Fibroblast of upper back skin (primary cell): ENCODE measurements around the gene UBTF.

Source experiments
- DNase-seq: peaks from one replicate; pipeline ENCODE4 v3.0.0-alpha.2; 2013

UBTF gene

DNA sequence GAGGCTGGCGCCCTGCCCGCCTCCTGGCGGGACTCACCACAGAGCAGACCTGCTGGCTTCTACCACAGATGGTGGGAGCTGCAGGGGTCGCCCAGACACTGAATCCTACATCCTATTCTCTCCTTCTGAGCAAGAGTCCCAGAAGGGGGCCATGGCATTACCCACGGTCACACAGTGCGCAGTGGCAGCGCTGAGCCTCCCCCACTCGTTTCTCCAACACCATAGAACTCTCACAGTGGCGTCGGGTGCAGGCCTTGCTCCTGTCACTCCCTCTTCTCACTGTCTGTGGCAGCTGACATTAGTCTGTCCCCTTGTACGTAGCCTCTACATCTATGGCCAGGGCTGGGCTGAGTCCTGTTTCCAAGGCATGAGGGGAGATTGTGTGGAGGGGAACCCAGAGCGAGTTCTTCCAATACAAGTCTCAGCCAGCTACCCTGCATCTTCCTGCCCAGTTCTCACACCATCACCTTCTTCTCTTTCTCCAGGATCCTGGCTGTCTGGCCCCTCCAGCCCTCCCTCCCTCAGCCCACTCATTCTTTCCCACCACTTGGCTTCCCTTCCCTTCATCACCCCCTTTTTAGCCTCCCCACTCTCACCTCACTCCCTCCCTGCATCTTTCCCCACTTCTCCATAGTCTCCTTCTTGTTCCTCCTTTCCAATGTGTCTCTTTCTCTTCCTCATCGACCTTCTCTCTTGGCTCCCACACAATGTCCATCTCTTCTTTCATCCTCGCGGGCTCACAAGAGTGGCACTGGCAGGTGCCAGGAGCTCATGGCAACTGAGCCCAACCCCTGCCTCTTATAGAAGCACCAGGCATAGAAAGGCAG lies 5.9 kb downstream of the UBTF start:
- DNase-seq, result no peak

GRCh38 chr17:44212507-44213402 lies 6.7 kb downstream of the UBTF start:
- no peak for DNase-seq

- DNase-seq, result no peak
Measured at GRCh38 chr17:44211281-44212265, 7.9 kb downstream of the UBTF start.

- DNase-seq, result peak; percentile 83
Measured at GRCh38 chr17:44210342-44211192, 8.9 kb downstream of the UBTF start.

DNA sequence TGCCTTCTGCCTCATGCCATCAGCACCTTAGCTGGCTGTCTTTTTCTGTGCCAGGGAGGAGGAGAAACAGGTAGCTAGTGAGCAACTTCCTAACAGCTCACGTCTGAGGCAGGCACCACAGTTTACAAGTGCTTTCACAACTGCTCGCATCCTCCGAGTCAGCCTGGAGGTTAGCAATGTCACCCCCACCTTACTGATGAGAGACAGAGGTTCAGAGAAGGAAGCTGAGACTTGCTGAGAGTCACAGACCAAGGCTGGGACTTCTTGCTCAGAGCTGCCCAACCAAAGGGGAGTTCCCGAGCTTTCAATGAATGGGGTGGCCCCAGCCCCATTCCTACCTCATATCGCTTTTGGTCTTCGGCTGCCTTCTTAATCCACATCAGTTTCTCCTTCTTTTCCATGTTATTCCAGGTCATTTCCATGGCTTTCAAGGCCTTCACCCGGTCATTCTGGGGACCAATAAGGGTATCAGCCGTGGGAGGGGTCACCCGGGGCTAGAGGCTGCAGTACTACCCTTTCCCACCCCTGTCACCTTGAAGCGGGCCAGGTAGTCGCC lies 9.6 kb downstream of the UBTF start:
- no peak for DNase-seq

DNA sequence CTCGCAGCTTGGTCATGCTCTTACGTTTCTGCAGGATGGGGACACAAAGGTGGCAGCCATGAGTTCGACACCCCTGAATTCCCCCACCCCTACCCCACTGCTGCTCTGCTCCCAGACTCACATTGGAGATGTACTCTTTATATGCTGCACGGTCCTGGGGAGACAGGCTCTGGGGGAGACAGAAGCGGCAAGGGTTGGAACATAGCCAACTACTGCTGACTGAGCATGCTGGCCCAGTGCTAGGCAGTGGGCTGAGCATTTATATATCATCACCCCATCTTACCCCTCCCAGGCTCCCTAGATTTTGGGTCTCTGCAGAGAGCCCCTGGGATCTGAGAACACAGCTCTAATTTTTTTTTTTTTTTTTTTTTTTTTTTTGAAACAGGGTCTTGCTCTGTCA lies 11.7 kb downstream of the UBTF start:
- no peak for DNase-seq

- DNase-seq, result no peak
Measured at GRCh38 chr17:44207319-44207718, 12.2 kb downstream of the UBTF start.

DNA sequence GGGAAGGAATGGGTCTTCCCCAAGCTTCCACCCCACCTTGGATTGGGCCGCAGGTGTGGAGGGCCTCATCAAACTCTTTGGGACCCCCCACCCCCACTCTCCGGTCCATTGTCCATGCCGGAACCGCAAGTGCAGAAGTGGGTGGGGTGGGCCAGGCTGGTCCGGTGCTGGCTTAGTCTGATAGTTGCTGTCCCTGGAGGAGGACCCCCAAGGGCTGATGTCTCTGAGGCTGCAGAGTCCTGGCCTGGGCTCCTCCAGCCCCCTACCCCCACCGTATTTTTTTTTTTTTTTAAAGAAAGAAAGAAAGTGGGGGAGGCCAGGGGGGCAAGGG lies 12.7 kb downstream of the UBTF start:
- no peak for DNase-seq

DNA sequence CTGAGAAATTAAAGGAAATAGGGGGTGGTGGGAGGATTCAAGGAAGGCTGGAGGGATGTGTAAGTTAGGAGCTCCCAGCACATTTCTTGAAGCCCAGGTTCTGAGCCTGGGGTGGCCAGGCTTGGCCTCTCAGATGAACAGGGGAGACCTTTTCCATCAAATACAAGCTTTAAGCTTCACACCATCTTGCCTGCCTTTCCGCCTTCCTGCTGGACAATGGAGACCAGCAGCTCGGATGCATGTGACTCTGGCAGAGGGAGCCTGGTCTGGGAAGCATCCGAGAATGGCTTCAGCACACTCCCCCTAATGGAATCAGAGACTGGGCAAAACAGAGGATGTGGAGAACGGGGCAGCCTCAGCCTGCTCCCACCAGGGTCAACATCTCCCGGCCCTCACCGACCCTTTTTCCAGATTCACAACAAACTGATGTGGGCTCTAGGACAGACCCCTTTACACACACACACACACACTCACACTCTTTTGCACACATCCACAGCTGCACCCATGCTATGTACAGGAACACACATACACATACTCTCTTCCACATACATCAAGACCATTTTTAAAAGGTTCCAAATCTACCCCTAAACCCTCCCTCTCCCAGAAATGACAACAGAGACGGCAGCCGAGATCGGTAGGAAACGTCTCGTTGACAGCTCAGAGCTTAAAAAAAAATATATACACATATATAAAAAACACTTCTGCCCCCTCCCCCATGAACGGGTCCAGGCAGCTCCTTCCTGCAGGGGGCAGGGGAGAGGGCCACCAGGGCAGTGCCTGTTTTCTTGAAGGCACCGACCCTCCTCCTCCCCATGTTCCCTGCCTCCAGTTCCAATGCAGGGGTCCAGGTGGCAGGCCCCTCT lies 13.3 kb downstream of the UBTF start:
- peak; percentile 11 for DNase-seq

DNA sequence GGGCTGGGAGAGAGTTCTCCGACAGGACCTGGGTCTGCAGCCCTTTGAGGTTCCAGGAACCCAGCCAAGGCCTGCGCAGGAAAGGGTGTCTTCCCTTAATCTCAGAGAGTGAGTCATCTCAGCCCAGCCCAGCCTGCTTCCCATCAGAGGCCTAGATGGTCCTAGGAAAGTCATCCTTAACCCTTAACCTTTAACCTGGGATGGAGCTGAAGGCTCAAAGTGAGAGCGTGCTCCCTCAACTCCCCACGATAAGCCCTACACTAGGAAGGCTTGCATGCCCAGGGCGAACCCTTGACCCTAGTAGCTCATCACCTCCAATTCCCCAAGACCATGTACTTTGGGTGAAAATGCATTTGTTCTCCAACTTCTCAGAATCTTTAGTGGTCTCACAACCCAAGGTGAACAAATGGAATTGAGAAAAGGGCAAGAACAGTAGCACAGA lies 15.0 kb downstream of the UBTF start:
- peak; percentile 64 for DNase-seq

DNA sequence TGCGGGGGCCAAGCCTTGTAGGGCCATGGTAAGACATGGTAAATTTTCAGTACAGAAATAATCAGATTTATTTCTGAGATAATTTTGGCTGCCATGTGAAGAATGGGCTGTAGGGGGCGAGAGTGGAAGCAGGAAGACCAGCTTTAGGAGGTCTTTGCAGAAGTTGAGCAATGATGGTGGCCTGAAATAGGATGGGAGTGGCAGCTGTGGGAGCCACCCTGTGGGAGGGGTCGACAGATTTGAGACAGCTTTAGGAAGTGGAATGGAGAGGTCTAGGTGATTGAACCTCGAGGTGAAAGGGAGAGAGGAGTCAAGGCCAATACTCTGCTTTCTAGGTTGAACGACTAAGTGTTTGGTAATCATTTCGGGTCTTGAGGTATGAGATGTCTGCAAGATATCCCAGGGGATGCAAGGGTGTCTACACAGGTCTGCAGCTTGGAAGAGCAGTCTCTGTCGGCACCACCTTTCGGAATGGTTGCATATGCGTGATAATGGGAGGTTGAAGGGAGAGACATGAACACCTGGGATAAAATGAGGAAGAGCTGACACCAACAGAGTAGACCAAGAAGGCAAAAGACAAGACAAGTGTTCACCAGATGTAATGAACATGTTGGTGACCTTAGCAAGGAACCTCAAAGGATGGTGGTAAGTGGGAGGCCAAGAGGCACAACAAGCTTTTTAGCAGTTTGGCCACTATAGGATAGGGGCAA lies 15.6 kb downstream of the UBTF start:
- DNase-seq, result peak; percentile 58

GRCh38 chr17:44202756-44203155 lies 16.7 kb downstream of the UBTF start:
- DNase-seq, result no peak

DNA sequence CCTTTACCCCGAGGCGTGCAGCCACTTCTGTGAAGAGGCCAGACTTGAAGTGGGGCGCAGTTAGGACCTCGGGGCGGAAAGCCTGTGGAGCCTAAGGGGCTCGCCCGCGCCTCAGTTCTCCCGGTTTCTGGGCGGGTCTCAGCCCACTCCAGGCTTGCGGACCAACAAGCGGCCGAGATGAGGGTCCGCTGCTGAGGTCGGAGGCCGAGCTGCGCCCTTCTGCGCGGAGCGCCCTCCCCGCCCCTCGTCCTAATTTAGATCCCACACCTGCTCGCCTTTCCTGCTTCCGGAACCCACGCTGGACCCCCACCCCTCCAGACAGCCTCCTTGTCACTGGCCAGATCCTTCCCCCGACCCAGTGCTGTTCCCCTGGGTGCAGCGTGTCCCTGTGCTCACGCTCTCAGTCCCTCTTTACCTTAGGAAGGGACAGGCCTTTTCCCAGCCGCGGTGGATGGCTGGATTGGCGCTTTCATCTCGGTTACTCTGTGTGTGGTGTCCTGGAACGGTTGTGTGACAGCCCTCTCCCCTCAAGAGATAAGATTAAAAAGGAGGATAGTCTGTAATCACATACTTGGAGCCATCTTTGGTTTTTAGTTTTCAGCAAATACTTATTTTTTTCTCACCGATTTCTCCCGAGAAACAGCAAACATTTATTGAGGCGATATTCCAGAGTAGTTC lies 18.9 kb downstream of the UBTF start:
- DNase-seq, result no peak

- DNase-seq, result peak; percentile 98
Measured at GRCh38 chr17:44199553-44200477, 19.7 kb downstream of the UBTF start, which contains the start of gene ATXN7L3. Gene ATXN7L3, minus strand, starts transcription at chr17:44199884. Its CDS starts 1,814 bp downstream, at chr17:44198070.

GRCh38 chr17:44198721-44199552 lies 20.5 kb downstream of the UBTF start:
- peak; percentile 59 for DNase-seq

GRCh38 chr17:44197980-44198720 lies 21.3 kb downstream of the UBTF start:
- DNase-seq, result peak; percentile 68
